HEK293 (cell line): ENCODE data around the gene UGCG.

Experiments
- CTCF ChIA-PET: fragments of 350-600 bp; formaldehyde crosslinking; extraction: SDS; loops from one replicate; lab custom pipeline; 2021; ENCODE audit warnings: antibody characterized with exemption; lab: Yijun Ruan, JAX
- POLR2A ChIA-PET: fragments of 300-600 bp; formaldehyde crosslinking; extraction: SDS; loops from one replicate; lab custom pipeline; 2020; ENCODE audit warnings: antibody characterized with exemption, inconsistent platforms; lab: Yijun Ruan, JAX
- H3K27ac ChIP-seq: fragments of 200-500 bp; sonication (Bioruptor generic); 2 replicates; pipeline ENCODE4 v1.5.1; 2014; ENCODE audit warnings: low read depth, low read length, control low read depth, inconsistent platforms; ENCODE audit errors: extremely low read depth
- H3K36me3 ChIP-seq, 2 experiments: fragments of 200-500 bp in 1 of 2; sonication (Bioruptor generic) in 1 of 2; 1 replicate in 1 of 2; 2 replicates in 1 of 2; pipeline ENCODE4 v1.5.1; 2014 to 2017; ENCODE audit warnings: inconsistent platforms in 2 of 2, low read length in 2 of 2; ENCODE audit not compliant: control insufficient read depth in 2 of 2, insufficient read depth in 1 of 2
- H3K4me1 ChIP-seq: fragments of 200-500 bp; sonication (Bioruptor generic); 2 replicates; pipeline ENCODE4 v1.5.1; 2014; ENCODE audit warnings: mild to moderate bottlenecking, low read length, inconsistent platforms; ENCODE audit not compliant: control insufficient read depth, insufficient read depth
- H3K4me3 ChIP-seq: 2 replicates; pipeline ENCODE4 v1.5.1; 2011; ENCODE audit warnings: low read depth, mild to moderate bottlenecking, control low read depth, low read length, moderate library complexity
- H3K9me3 ChIP-seq: fragments of 200-500 bp; sonication (Bioruptor generic); 2 replicates; pipeline ENCODE4 v1.5.1; 2014; ENCODE audit warnings: low read depth, low read length, inconsistent platforms; ENCODE audit not compliant: control insufficient read depth, insufficient read depth
- GLIS2 ChIP-seq: fragments of 450-650 bp; formaldehyde crosslinking; IDR thresholded peaks from 2 replicates; pipeline ENCODE4 v1.5.1; 2016; ENCODE audit warnings: missing biosample characterization, missing genetic modification characterization
- KLF1 ChIP-seq: fragments of 450-650 bp; formaldehyde crosslinking; IDR thresholded peaks from 2 replicates; pipeline ENCODE4 v1.5.1; 2016; ENCODE audit warnings: missing biosample characterization, missing genetic modification characterization
- ZBTB8A ChIP-seq: fragments of 450-650 bp; formaldehyde crosslinking; IDR thresholded peaks from 2 replicates; pipeline ENCODE4 v1.5.1; 2016; ENCODE audit warnings: missing biosample characterization, missing genetic modification characterization
- ZFP37 ChIP-seq: fragments of 450-650 bp; formaldehyde crosslinking; IDR thresholded peaks from 2 replicates; pipeline ENCODE4 v1.5.1; 2016; ENCODE audit warnings: missing biosample characterization, missing genetic modification characterization
- ZNF10 ChIP-seq: fragments of 450-650 bp; formaldehyde crosslinking; IDR thresholded peaks from 2 replicates; pipeline ENCODE4 v1.5.1; 2017; ENCODE audit warnings: missing biosample characterization, missing genetic modification characterization
- ZNF174 ChIP-seq: fragments of 450-650 bp; formaldehyde crosslinking; IDR thresholded peaks from 2 replicates; pipeline ENCODE4 v1.5.0; 2017; ENCODE audit warnings: missing biosample characterization, mild to moderate bottlenecking, missing genetic modification characterization
- ZNF175 ChIP-seq: fragments of 450-650 bp; formaldehyde crosslinking; IDR thresholded peaks from 2 replicates; pipeline ENCODE4 v1.5.1; 2016; ENCODE audit warnings: missing biosample characterization, missing genetic modification characterization
- ZNF19 ChIP-seq: fragments of 450-650 bp; formaldehyde crosslinking; IDR thresholded peaks from 2 replicates; pipeline ENCODE4; 2016; ENCODE audit warnings: missing biosample characterization, missing genetic modification characterization, low read depth
- ZNF221 ChIP-seq: fragments of 450-650 bp; formaldehyde crosslinking; IDR thresholded peaks from 2 replicates; pipeline ENCODE4 v1.5.1; 2017; ENCODE audit warnings: missing biosample characterization, missing genetic modification characterization, borderline replicate concordance
- ZNF292 ChIP-seq: fragments of 450-650 bp; formaldehyde crosslinking; IDR thresholded peaks from 2 replicates; pipeline ENCODE4 v1.5.1; 2016; ENCODE audit warnings: low read depth, missing biosample characterization, missing genetic modification characterization, borderline replicate concordance
- ZNF324 ChIP-seq: fragments of 450-650 bp; formaldehyde crosslinking; IDR thresholded peaks from 2 replicates; pipeline ENCODE4 v1.5.1; 2016; ENCODE audit warnings: missing biosample characterization, missing genetic modification characterization
- ZNF335 ChIP-seq: fragments of 450-650 bp; formaldehyde crosslinking; conservative IDR thresholded peaks from 2 replicates; pipeline ENCODE4 v1.5.1; 2016; ENCODE audit warnings: missing biosample characterization, missing genetic modification characterization
- ZNF366 ChIP-seq: fragments of 450-650 bp; formaldehyde crosslinking; conservative IDR thresholded peaks from 2 replicates; pipeline ENCODE4 v1.5.1; 2016; ENCODE audit warnings: missing biosample characterization, missing genetic modification characterization
- ZNF37A ChIP-seq: fragments of 450-650 bp; IDR thresholded peaks from 2 replicates; pipeline ENCODE4 v1.5.1; 2018; ENCODE audit warnings: missing biosample characterization, missing genetic modification characterization
- ZNF433 ChIP-seq: fragments of 450-650 bp; formaldehyde crosslinking; IDR thresholded peaks from 2 replicates; pipeline ENCODE4 v1.5.1; 2016; ENCODE audit warnings: missing biosample characterization, missing genetic modification characterization, low read depth
- ZNF48 ChIP-seq: fragments of 450-650 bp; formaldehyde crosslinking; IDR thresholded peaks from 2 replicates; pipeline ENCODE4 v1.5.1; 2016; ENCODE audit warnings: missing biosample characterization, missing genetic modification characterization
- ZNF529 ChIP-seq: fragments of 450-650 bp; formaldehyde crosslinking; IDR thresholded peaks from 2 replicates; pipeline ENCODE4 v1.5.1; 2017; ENCODE audit warnings: missing genetic modification characterization, missing biosample characterization; ENCODE audit not compliant: insufficient replicate concordance
- ZNF530 ChIP-seq: fragments of 450-650 bp; formaldehyde crosslinking; IDR thresholded peaks from 2 replicates; pipeline ENCODE4 v1.5.1; 2016; ENCODE audit warnings: low read depth, missing biosample characterization, missing genetic modification characterization
- ZNF544 ChIP-seq: fragments of 450-650 bp; formaldehyde crosslinking; IDR thresholded peaks from 2 replicates; pipeline ENCODE4 v1.5.0; 2017; ENCODE audit warnings: missing biosample characterization, missing genetic modification characterization
- ZNF664 ChIP-seq: fragments of 450-650 bp; formaldehyde crosslinking; IDR thresholded peaks from 2 replicates; pipeline ENCODE4 v1.5.1; 2016; ENCODE audit warnings: missing biosample characterization, missing genetic modification characterization
- ZNF707 ChIP-seq: fragments of 450-650 bp; formaldehyde crosslinking; IDR thresholded peaks from 2 replicates; pipeline ENCODE4 v1.5.1; 2016; ENCODE audit warnings: missing biosample characterization, missing genetic modification characterization
- ZSCAN16 ChIP-seq: fragments of 450-650 bp; formaldehyde crosslinking; IDR thresholded peaks from 2 replicates; pipeline ENCODE4 v1.5.1; 2016; ENCODE audit warnings: missing biosample characterization, missing genetic modification characterization
- ZSCAN23 ChIP-seq: fragments of 450-650 bp; formaldehyde crosslinking; IDR thresholded peaks from 2 replicates; pipeline ENCODE4 v1.5.1; 2016; ENCODE audit warnings: missing biosample characterization, missing genetic modification characterization
- TF ChIP-seq, protein P1 (sequence below): fragments of 450-650 bp; formaldehyde crosslinking; IDR thresholded peaks from 2 replicates; pipeline ENCODE4 v1.5.1; 2016; ENCODE audit warnings: missing biosample characterization, missing genetic modification characterization
- TF ChIP-seq, protein P2 (sequence below): IDR thresholded peaks from 2 replicates; pipeline ENCODE4 v1.6.1; 2011; ENCODE audit warnings: mild to moderate bottlenecking, low read depth, low read length, borderline replicate concordance
- TF ChIP-seq, protein P3 (sequence below): fragments of 450-650 bp; formaldehyde crosslinking; IDR thresholded peaks from 2 replicates; pipeline ENCODE4 v1.5.1; 2016; ENCODE audit warnings: missing biosample characterization, missing genetic modification characterization
- TF ChIP-seq, protein P4 (sequence below): fragments of 450-650 bp; formaldehyde crosslinking; IDR thresholded peaks from 2 replicates; pipeline ENCODE4 v1.5.1; 2016; ENCODE audit warnings: missing biosample characterization, missing genetic modification characterization

The UGCG gene

DNA sequence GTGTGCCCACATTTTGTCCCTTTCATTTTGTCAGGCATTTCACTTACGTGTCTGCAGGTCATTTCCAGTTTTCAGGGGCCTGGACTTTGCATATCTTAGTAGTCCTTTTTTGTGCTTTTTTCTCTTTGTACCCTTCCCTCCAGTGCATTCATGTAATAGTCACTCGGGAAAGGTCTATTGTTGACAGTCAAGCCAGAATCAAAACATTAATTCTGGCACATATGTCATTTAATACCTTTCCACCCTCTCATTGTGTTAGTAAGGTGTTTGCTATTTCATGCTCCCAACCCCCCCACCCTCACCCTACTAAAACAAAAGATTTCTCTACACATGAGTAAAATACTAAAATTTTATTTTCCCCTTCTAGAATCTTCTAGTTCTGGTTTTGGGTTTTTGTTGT is 42.7 kb downstream of the UGCG start:
- Histone ChIP-seq H3K4me3 (no peak overlapping the region), H3K4me1 (no peaks in the 10 kb centered on the region), H3K36me3 (peaks cover 0 to 6% of the 10 kb centered on the region in 2 experiments; a peak in 1 of 3 replicates), H3K27ac (no peak overlapping the region), H3K9me3 (no peaks in the 10 kb centered on the region)
- CTCF ChIA-PET = interaction anchor here (0.6 kb wide), 1 partner anchor 56 kb away, joined by 3 read pairs; no protein-coding TSS in a partner anchor
- TF ChIP-seq, protein P1, sequence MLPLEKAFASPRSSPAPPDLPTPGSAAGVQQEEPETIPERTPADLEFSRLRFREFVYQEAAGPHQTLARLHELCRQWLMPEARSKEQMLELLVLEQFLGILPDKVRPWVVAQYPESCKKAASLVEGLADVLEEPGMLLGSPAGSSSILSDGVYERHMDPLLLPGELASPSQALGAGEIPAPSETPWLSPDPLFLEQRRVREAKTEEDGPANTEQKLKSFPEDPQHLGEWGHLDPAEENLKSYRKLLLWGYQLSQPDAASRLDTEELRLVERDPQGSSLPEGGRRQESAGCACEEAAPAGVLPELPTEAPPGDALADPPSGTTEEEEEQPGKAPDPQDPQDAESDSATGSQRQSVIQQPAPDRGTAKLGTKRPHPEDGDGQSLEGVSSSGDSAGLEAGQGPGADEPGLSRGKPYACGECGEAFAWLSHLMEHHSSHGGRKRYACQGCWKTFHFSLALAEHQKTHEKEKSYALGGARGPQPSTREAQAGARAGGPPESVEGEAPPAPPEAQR (tag by site-specific recombination) = no peak
- TF ChIP-seq ZFP37 (tag by site-specific recombination) = no peak
- no peak for TF ChIP-seq ZNF221 (tag by site-specific recombination)
- no peak for TF ChIP-seq GLIS2
- TF ChIP-seq ZNF19 (tag by site-specific recombination) = no peak
- no peak for TF ChIP-seq ZNF707
- TF ChIP-seq ZNF366 (tag by site-specific recombination) = no peak
- POLR2A ChIA-PET = no interaction called here

DNA sequence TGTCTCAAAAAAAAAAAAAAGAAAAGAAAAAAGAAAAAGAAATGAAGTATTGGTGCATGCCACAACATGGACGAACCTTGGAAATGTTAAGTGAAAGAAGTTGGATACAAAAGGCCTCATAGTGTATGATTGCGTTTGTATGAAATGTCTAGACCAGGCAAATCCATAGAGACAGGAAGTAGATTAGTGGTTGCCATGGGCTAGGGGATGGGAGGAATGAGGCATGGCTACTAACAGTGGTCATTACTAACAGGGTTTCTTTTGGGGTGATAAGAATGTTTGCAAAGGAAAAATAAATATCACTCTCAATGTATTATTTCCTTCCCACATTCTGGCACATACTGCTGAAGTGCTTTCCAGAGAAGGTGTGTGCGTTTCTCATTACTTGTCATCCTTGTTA is 44.1 kb downstream of the UGCG start:
- ChIA-PET POLR2A (no interaction called here), CTCF (no interaction called here)
- no peak for TF ChIP-seq ZSCAN16 (tag by site-specific recombination)
- no peak for TF ChIP-seq ZNF707
- TF ChIP-seq ZNF664 = no peak
- TF ChIP-seq ZNF529 (tag by site-specific recombination) = no peak
- TF ChIP-seq ZNF10 (tag by site-specific recombination) = no peak
- TF ChIP-seq, all 188 proteins: peak for 0

DNA sequence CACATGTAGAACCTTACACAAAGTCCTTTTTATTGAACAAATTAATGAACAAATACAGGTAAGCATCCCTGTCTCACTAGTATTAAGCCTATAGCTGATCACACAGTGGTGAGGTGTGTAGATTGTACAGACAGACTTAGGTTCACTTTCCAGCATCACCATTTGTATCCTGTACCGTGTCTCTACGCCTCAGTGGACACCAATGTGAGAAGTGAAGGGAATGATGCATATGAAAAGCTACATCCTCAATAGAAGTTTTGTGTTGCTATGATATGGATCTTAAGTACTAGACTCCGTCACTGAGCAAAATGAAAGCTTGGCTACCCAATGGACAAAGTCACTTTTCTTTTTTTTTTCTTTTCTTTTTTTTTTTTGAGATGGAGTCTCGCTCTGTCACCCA is 46.6 kb downstream of the UGCG start:
- Histone ChIP-seq H3K36me3 (no peaks in the 10 kb centered on the region), H3K9me3 (no peaks in the 10 kb centered on the region), H3K27ac (no peak overlapping the region), H3K4me1 (no peaks in the 10 kb centered on the region), H3K4me3 (no peak overlapping the region)
- TF ChIP-seq, protein P2, sequence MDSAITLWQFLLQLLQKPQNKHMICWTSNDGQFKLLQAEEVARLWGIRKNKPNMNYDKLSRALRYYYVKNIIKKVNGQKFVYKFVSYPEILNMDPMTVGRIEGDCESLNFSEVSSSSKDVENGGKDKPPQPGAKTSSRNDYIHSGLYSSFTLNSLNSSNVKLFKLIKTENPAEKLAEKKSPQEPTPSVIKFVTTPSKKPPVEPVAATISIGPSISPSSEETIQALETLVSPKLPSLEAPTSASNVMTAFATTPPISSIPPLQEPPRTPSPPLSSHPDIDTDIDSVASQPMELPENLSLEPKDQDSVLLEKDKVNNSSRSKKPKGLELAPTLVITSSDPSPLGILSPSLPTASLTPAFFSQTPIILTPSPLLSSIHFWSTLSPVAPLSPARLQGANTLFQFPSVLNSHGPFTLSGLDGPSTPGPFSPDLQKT = no peak
- TF ChIP-seq ZNF175 (tag by site-specific recombination) = no peak
- no peak for TF ChIP-seq ZSCAN23 (tag by site-specific recombination)
- TF ChIP-seq ZBTB8A = no peak
- TF ChIP-seq ZNF335 (tag by site-specific recombination) = no peak
- TF ChIP-seq KLF1 (tag by site-specific recombination) = no peak
- TF ChIP-seq ZNF433 (tag by site-specific recombination) = no peak
- TF ChIP-seq ZNF292 (tag by site-specific recombination) = no peak
- no peak for TF ChIP-seq ZNF544 (tag by site-specific recombination)
- no peak for TF ChIP-seq ZNF324
- TF ChIP-seq ZNF530 = no peak
- TF ChIP-seq, protein P3, sequence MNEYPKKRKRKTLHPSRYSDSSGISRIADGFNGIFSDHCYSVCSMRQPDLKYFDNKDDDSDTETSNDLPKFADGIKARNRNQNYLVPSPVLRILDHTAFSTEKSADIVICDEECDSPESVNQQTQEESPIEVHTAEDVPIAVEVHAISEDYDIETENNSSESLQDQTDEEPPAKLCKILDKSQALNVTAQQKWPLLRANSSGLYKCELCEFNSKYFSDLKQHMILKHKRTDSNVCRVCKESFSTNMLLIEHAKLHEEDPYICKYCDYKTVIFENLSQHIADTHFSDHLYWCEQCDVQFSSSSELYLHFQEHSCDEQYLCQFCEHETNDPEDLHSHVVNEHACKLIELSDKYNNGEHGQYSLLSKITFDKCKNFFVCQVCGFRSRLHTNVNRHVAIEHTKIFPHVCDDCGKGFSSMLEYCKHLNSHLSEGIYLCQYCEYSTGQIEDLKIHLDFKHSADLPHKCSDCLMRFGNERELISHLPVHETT (tag by site-specific recombination) = no peak
- TF ChIP-seq ZNF48 = no peak
- TF ChIP-seq ZNF707 = no peak
- TF ChIP-seq ZNF37A (tag by site-specific recombination) = no peak
- TF ChIP-seq ZNF174 (tag by site-specific recombination) = no peak
- TF ChIP-seq, protein P4, sequence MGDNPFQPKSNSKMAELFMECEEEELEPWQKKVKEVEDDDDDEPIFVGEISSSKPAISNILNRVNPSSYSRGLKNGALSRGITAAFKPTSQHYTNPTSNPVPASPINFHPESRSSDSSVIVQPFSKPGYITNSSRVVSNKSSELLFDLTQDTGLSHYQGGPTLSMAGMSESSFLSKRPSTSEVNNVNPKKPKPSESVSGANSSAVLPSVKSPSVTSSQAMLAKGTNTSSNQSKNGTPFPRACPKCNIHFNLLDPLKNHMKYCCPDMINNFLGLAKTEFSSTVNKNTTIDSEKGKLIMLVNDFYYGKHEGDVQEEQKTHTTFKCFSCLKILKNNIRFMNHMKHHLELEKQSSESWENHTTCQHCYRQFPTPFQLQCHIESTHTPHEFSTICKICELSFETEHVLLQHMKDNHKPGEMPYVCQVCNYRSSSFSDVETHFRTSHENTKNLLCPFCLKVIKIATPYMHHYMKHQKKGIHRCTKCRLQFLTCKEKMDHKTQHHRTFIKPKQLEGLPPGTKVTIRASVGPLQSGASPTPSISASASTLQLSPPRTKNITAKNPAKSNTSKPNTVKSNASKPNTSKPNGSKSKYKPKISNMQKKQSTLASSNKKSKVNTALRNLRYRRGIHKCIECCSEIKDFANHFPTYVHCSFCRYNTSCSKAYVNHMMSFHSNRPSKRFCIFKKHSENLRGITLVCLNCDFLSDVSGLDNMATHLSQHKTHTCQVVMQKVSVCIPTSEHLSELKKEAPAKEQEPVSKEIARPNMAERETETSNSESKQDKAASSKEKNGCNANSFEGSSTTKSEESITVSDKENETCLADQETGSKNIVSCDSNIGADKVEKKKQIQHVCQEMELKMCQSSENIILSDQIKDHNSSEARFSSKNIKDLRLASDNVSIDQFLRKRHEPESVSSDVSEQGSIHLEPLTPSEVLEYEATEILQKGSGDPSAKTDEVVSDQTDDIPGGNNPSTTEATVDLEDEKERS (tag by site-specific recombination) = no peak
- CTCF ChIA-PET = no interaction called here
- POLR2A ChIA-PET = interaction anchor here (0.5 kb wide), 1 partner anchor 109 kb away, joined by 8 read pairs; no protein-coding TSS in a partner anchor

More for the DNA sequence above, 44.1 kb downstream of the UGCG start:
- Histone ChIP-seq H3K4me1 (no peaks in the 10 kb centered on the region), H3K27ac (no peak overlapping the region), H3K4me3 (no peak overlapping the region), H3K9me3 (no peaks in the 10 kb centered on the region), H3K36me3 (no peaks in the 10 kb centered on the region)
